Muscle of leg (tissue), 16 donors: ENCODE results near the gene HDAC9. TPM values are rescaled to one million over a fixed set of nuclear protein-coding genes. Genes with fewer than 3 reads are reported as not detected.

Experiments used
- DNase-seq: peaks from one replicate; pipeline ENCODE4 v3.0.0; 2013
- H3K27ac ChIP-seq: one replicate; pipeline ENCODE4 v1.5.1; 2013; ENCODE audit warnings: mild to moderate bottlenecking, low read length, control low read depth
- H3K27me3 ChIP-seq: one replicate; pipeline ENCODE4 v1.6.1; 2013; ENCODE audit warnings: low read length; ENCODE audit not compliant: control insufficient read depth, insufficient read depth
- H3K36me3 ChIP-seq: one replicate; pipeline ENCODE4 v1.6.1; 2013; ENCODE audit warnings: low read length; ENCODE audit not compliant: control insufficient read depth, insufficient read depth
- H3K4me1 ChIP-seq: one replicate; pipeline ENCODE4 v1.6.1; 2013; ENCODE audit warnings: low read length; ENCODE audit not compliant: control insufficient read depth, insufficient read depth
- H3K4me3 ChIP-seq: one replicate; pipeline ENCODE4 v1.5.1; 2013; ENCODE audit warnings: low read length, control low read depth
- H3K9me3 ChIP-seq: replicated peaks from 2 replicates; pipeline ENCODE4 v1.6.1; 2013; ENCODE audit warnings: low read depth, low read length; ENCODE audit not compliant: control insufficient read depth
- WGBS: methylation state at CpG from one replicate; pipeline ENCODE4 v1.1.5; 2013; ENCODE audit warnings: missing lambda C conversion rate; ENCODE audit not compliant: insufficient coverage; 5-methylcytosine and 5-hydroxymethylcytosine counted together
- long read RNA-seq, 11 donors: transcript quantifications; one replicate each; lab custom pipeline, GENCODE V29; 2026
- polyA plus RNA-seq, 8 donors: library from polyadenylated mRNA; unstranded; fragments of 120-200 nt; gene quantifications; one replicate each; pipeline versions ENCODE4 v1.2.1 to v1.2.3, GENCODE V29; 2013; ENCODE audit warnings: inconsistent platforms in 1 of 8, low replicate concordance in 1 of 8; ENCODE audit not compliant: insufficient read length in 8 of 8, insufficient read depth in 1 of 8
- total RNA-seq: library from RNA; stranded (reverse); fragments of 120-200 nt; gene quantifications from one replicate; pipeline ENCODE4 v1.2.4, GENCODE V29; 2013

Gene HDAC9
- total RNA-seq, result 38.2 TPM
- 10 to 100 TPM; 11.9 to 27.3 (median 19.5) TPM for polyA plus RNA-seq
- long read RNA-seq, donor 1, partial matches to known transcripts, result 0 of 5 reads
- long read RNA-seq, donor 1, other reads (novel, unspliced or antisense), result 5 of 5 reads
- long read RNA-seq, donor 2, result 0 reads
- long read RNA-seq, donor 3, result 0 reads
- long read RNA-seq, donor 4, result 0 reads
- long read RNA-seq, donor 5, full-length matches to known transcripts, result 3 of 3 reads
- long read RNA-seq, donor 5, partial matches to known transcripts, result 0 of 3 reads
- long read RNA-seq, donor 5, other reads (novel, unspliced or antisense), result 0 of 3 reads
- long read RNA-seq, donor 6, partial matches to known transcripts, result 8 of 9 reads
- long read RNA-seq, donor 6, other reads (novel, unspliced or antisense), result 0 of 9 reads
- long read RNA-seq, donor 7, full-length matches to known transcripts, result 1 of 1 reads
- long read RNA-seq, donor 7, partial matches to known transcripts, result 0 of 1 reads
- long read RNA-seq, donor 7, other reads (novel, unspliced or antisense), result 0 of 1 reads
- long read RNA-seq, donor 8, partial matches to known transcripts, result 0 of 1 reads
- long read RNA-seq, donor 8, other reads (novel, unspliced or antisense), result 0 of 1 reads
- long read RNA-seq, donor 9, result 0 reads
- long read RNA-seq, donor 10, full-length matches to known transcripts, result 1 of 1 reads
- long read RNA-seq, donor 10, partial matches to known transcripts, result 0 of 1 reads
- long read RNA-seq, donor 10, other reads (novel, unspliced or antisense), result 0 of 1 reads
- long read RNA-seq, donor 11, full-length matches to known transcripts, result 1 of 1 reads
- long read RNA-seq, donor 11, partial matches to known transcripts, result 0 of 1 reads
- long read RNA-seq, donor 11, other reads (novel, unspliced or antisense), result 0 of 1 reads

GRCh38 chr7:18495412-18496340 is at the start of gene HDAC9:
Gene HDAC9, plus strand, starts transcription at chr7:18495749. Its CDS starts 554 bp downstream, at chr7:18496303.
- Histone ChIP-seq H3K36me3 (no peaks in the 10 kb centered on the region), H3K27me3 (no peaks in the 10 kb centered on the region), H3K9me3 (no peaks in the 10 kb centered on the region), H3K4me3 (peak within 1 kb of the TSS; percentile 50), H3K4me1 (no peaks in the 10 kb centered on the region), H3K27ac (peak within 1 kb of the TSS; percentile 80)
- peak; percentile 88 for DNase-seq
- 11% methylated on average over 9 of the region's 18 CpGs for WGBS

- Histone ChIP-seq H3K9me3 (no peaks in the 10 kb centered on the region), H3K4me1 (peaks cover 2% of the 10 kb centered on the region), H3K27me3 (no peaks in the 10 kb centered on the region), H3K27ac (peak overlapping the region; percentile 25), H3K36me3 (no peaks in the 10 kb centered on the region), H3K4me3 (no peak overlapping the region)
- WGBS, result no CpG with 5 or more reads among the region's 4 CpGs
- DNase-seq, result peak; percentile 25
Observed at GRCh38 chr7:18445916-18446520, 49.5 kb upstream of the HDAC9 start.

DNA sequence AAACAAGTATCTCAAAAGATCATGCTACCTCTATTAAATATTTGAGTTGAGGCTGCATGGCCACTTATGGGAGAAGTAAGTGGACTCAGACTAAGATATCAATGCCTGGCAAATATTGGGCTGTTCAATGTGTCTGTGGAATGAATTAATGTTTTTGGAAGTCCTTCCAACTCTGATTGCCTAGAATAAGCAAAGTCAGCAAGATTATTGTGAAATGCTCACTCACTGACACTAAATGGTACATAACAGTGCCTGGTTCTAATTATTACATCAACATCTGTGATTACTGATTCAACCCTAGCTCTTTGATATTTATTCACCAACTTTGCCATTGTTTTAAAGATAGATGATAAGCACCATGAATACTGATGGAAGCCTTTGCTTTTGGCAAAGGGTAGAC is 45.5 kb upstream of the HDAC9 start:
- no peak for DNase-seq
- Histone ChIP-seq H3K27ac (no peak overlapping the region), H3K9me3 (no peaks in the 10 kb centered on the region), H3K4me1 (peaks cover 2% of the 10 kb centered on the region), H3K4me3 (no peak overlapping the region), H3K36me3 (no peaks in the 10 kb centered on the region), H3K27me3 (no peaks in the 10 kb centered on the region)

DNA sequence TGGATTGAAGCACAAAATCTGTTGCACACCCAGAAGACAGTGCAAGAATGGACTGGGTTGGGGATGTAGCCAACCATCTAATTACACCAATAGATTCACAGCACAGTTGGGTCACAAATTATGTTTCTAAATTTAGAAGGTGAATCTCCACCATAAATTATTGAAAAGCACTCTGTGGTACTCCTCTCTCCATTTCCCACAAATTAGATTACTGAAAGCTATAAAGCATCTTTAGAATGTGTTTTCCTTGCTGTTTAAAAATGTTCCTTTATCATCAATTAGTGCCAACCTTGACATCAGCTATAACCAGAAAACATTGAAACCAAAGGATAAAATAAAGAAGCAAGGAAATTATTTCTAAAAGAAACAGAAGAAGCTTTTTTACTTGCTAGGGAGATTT is 39.9 kb upstream of the HDAC9 start:
- Histone ChIP-seq H3K4me1 (no peaks in the 10 kb centered on the region), H3K36me3 (no peaks in the 10 kb centered on the region), H3K4me3 (no peak overlapping the region), H3K9me3 (no peaks in the 10 kb centered on the region), H3K27me3 (no peaks in the 10 kb centered on the region), H3K27ac (no peak overlapping the region)
- DNase-seq, result no peak

- 74% methylated on average over 4 of the region's 6 CpGs for WGBS
- no peaks in the 10 kb centered on the region for H3K36me3 ChIP-seq
- H3K27ac ChIP-seq, result no peak overlapping the region
- no peaks in the 10 kb centered on the region for H3K4me1 ChIP-seq
- H3K9me3 ChIP-seq, result no peaks in the 10 kb centered on the region
- DNase-seq, result no peak
- no peaks in the 10 kb centered on the region for H3K27me3 ChIP-seq
- H3K4me3 ChIP-seq, result no peak overlapping the region
Observed at GRCh38 chr7:18457832-18458231, 37.7 kb upstream of the HDAC9 start.

DNA sequence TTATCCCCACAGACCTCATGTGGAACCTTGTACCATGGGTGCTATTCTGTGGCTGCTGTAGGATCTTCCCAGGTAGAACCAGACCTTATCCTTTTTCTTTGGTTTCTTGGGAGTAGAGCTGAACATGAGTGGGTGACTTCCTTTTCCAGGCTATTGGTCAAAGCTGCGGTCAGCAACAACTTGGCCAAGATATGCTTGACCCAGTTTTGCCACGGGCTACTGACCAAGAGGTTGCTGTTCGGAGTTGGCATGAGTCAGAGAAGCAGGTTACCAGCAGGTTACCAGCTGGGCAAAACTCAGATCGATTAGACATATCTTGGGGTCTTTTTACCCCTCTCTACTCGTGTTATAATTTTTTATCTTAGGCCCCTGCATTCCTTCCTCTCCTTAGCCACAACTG is 36.7 kb upstream of the HDAC9 start:
- no peaks in the 10 kb centered on the region for H3K27me3 ChIP-seq
- no peak for DNase-seq
- no peaks in the 10 kb centered on the region for H3K4me1 ChIP-seq
- 71% methylated on average over 3 of the region's 5 CpGs for WGBS
- no peak overlapping the region for H3K4me3 ChIP-seq
- H3K36me3 ChIP-seq, result no peaks in the 10 kb centered on the region
- no peaks in the 10 kb centered on the region for H3K9me3 ChIP-seq
- no peak overlapping the region for H3K27ac ChIP-seq

- H3K9me3 ChIP-seq, result no peaks in the 10 kb centered on the region
- no peak overlapping the region for H3K4me3 ChIP-seq
- no peak overlapping the region for H3K27ac ChIP-seq
- H3K27me3 ChIP-seq, result no peaks in the 10 kb centered on the region
- no CpG with 5 or more reads among the region's 5 CpGs for WGBS
- H3K4me1 ChIP-seq, result no peaks in the 10 kb centered on the region
- DNase-seq, result no peak
- H3K36me3 ChIP-seq, result no peaks in the 10 kb centered on the region
Observed at GRCh38 chr7:18459484-18460245, 35.9 kb upstream of the HDAC9 start.

DNA sequence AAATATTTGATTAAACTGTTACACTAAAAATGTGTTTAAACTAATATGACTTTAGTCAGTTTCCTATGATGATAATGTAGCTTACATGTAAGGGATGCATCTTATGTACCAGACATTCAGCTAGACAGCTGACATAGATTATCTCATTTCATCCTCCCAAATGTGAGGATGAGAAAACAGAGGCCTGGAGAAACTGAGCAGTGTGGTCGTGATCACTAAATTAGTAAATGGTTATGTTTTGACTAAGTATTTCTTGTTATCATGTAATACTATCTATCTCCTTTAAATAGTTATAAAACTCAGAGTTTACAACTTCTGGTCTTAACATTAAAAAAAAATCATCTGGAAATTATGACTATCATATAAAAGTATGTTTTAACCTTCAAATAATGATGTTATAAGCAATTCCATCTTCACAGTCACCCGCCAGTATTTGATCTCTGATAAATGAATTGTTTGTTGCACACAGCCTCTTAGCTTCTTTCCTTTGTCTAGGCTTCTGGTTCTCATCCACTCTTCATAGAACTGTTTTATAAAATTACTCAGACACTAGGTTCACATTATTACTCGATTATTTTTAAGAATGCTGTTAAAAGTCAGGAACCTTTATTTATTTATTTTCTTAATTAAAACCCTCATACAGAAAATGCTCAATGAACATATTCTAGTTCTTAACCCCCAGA is 33.6 kb upstream of the HDAC9 start:
- Histone ChIP-seq H3K4me1 (no peaks in the 10 kb centered on the region), H3K27ac (no peak overlapping the region), H3K4me3 (no peak overlapping the region), H3K9me3 (no peaks in the 10 kb centered on the region), H3K27me3 (no peaks in the 10 kb centered on the region), H3K36me3 (no peaks in the 10 kb centered on the region)
- no peak for DNase-seq
- WGBS, result no CpG with 5 or more reads among the region's 3 CpGs

DNA sequence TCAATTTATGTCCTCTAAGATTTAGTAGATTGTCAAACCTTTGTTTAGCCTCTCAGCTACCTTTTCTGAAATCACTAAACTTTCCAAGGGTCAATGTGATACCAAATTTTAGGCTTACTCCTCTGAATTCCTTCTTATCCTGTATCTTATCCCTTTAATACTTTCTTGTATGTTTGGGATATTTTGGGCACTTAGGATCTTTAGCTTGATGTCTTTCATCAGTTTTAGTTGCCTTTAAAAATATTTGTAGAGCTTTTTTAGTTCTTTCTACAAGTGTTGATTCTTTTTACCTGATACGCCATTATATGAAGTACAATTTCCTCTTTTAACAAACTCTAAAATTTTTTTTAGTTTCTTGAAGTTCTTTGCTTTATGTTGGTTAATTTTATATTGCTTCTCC is 30.7 kb upstream of the HDAC9 start:
- no CpG with 5 or more reads among the region's 1 CpG for WGBS
- no peak for DNase-seq
- no peak overlapping the region for H3K27ac ChIP-seq
- H3K9me3 ChIP-seq, result no peaks in the 10 kb centered on the region
- H3K36me3 ChIP-seq, result no peaks in the 10 kb centered on the region
- H3K27me3 ChIP-seq, result no peaks in the 10 kb centered on the region
- H3K4me3 ChIP-seq, result no peak overlapping the region
- H3K4me1 ChIP-seq, result no peaks in the 10 kb centered on the region
